WTC11 (cell line): ENCODE data around the gene RASGRF2. TPM values are rescaled to one million over a fixed set of nuclear protein-coding genes. Genes with fewer than 3 reads are reported as not detected.
A peak's percentile ranks its signal among the peaks of the same experiment; 100 is the strongest.

ENCODE experiments used
- ATAC-seq: fragments of 200-7000 bp; cut with Tn5 transposase; 2 replicates; pipeline ENCODE4 v1.10.0; 2021; ENCODE audit warnings: mild to moderate bottlenecking, moderate library complexity
- CTCF ChIA-PET: fragments of 300-600 bp; sonication (Branson Sonifier 250); formaldehyde crosslinking; loops from one replicate; lab custom pipeline; 2021; ENCODE audit warnings: antibody characterized with exemption; lab: Charles Lee
- POLR2A ChIA-PET: fragments of 350-600 bp; sonication (Branson Sonifier 250); formaldehyde crosslinking; loops from one replicate; lab custom pipeline; 2021; ENCODE audit warnings: antibody characterized with exemption; lab: Charles Lee
- DNase-seq: peaks from one replicate; pipeline ENCODE4 v3.0.0; 2021; ENCODE audit warnings: low spot score
- H3K27ac Mint-ChIP-seq: 2 replicates; pipeline ENCODE4 v1.8.0; 2021; ENCODE audit warnings: mixed read lengths
- H3K27me3 Mint-ChIP-seq: 2 replicates; pipeline ENCODE4 v1.8.0; 2021; ENCODE audit warnings: low read depth, mild to moderate bottlenecking, moderate library complexity, mixed read lengths
- H3K36me3 Mint-ChIP-seq: 2 replicates; pipeline ENCODE4 v1.8.0; 2021; ENCODE audit warnings: mixed read lengths
- H3K4me1 Mint-ChIP-seq: 2 replicates; pipeline ENCODE4 v1.8.0; 2022; ENCODE audit warnings: mixed read lengths
- H3K4me3 Mint-ChIP-seq: 2 replicates; pipeline ENCODE4 v1.8.0; 2021; ENCODE audit warnings: mild to moderate bottlenecking, moderate library complexity, mixed read lengths
- H3K9me3 Mint-ChIP-seq: 2 replicates; pipeline ENCODE4 v1.8.0; 2021; ENCODE audit warnings: mixed read lengths
- ATF1 ChIP-seq: sonication (generic); formaldehyde crosslinking; IDR thresholded peaks from 2 replicates; pipeline ENCODE4 v1.8.1; 2023; ENCODE audit warnings: mild to moderate bottlenecking, moderate library complexity, missing genetic modification reagents
- EMX1 ChIP-seq: fragments of 250-450 bp; sonication (Bioruptor Pico); IDR thresholded peaks from 2 replicates; pipeline ENCODE4 v1.8.0; 2021; ENCODE audit warnings: mild to moderate bottlenecking
- FOXK1 ChIP-seq: sonication (generic); formaldehyde crosslinking; IDR thresholded peaks from 2 replicates; pipeline ENCODE4 v1.8.0; 2022; ENCODE audit warnings: mild to moderate bottlenecking, moderate library complexity, missing genetic modification reagents
- GABPB1 ChIP-seq: sonication (generic); formaldehyde crosslinking; IDR thresholded peaks from 2 replicates; pipeline ENCODE4 v1.8.1; 2023; ENCODE audit warnings: mild to moderate bottlenecking, missing genetic modification reagents
- GTF2I ChIP-seq: fragments of 250-450 bp; sonication (Bioruptor Pico); conservative IDR thresholded peaks from 2 replicates; pipeline ENCODE4 v1.4.0; 2021; ENCODE audit warnings: mild to moderate bottlenecking
- JUN ChIP-seq: sonication (generic); formaldehyde crosslinking; IDR thresholded peaks from 2 replicates; pipeline ENCODE4 v1.8.0; 2023; ENCODE audit warnings: mild to moderate bottlenecking, missing genetic modification reagents
- NR2C2 ChIP-seq: sonication (generic); formaldehyde crosslinking; IDR thresholded peaks from 2 replicates; pipeline ENCODE4 v1.8.0; 2022; ENCODE audit warnings: mild to moderate bottlenecking, missing genetic modification reagents
- RORB ChIP-seq: fragments of 250-450 bp; sonication (Bioruptor Pico); IDR thresholded peaks from 2 replicates; pipeline ENCODE4 v1.9.0; 2021; ENCODE audit warnings: mild to moderate bottlenecking
- SMAD4 ChIP-seq: sonication (generic); formaldehyde crosslinking; IDR thresholded peaks from 2 replicates; pipeline ENCODE4 v1.8.0; 2022; ENCODE audit warnings: mild to moderate bottlenecking, missing genetic modification reagents
- SP1 ChIP-seq: sonication (generic); formaldehyde crosslinking; conservative IDR thresholded peaks from 2 replicates; pipeline ENCODE4 v1.8.1; 2022; ENCODE audit warnings: missing genetic modification reagents
- TCF7 ChIP-seq: sonication (generic); formaldehyde crosslinking; IDR thresholded peaks from 2 replicates; pipeline ENCODE4 v1.8.0; 2022; ENCODE audit warnings: mild to moderate bottlenecking, low read depth, missing genetic modification reagents, moderate library complexity
- ZNF281 ChIP-seq: sonication (generic); formaldehyde crosslinking; IDR thresholded peaks from 2 replicates; pipeline ENCODE4 v1.8.0; 2023; ENCODE audit warnings: mild to moderate bottlenecking, missing genetic modification reagents
- ZNF423 ChIP-seq: fragments of 250-450 bp; sonication (Bioruptor Pico); IDR thresholded peaks from 2 replicates; pipeline ENCODE4 v2.1.2; 2022; ENCODE audit warnings: mild to moderate bottlenecking, moderate library complexity
- ZNF512 ChIP-seq: sonication (generic); formaldehyde crosslinking; IDR thresholded peaks from 2 replicates; pipeline ENCODE4 v1.8.1; 2022; ENCODE audit warnings: missing genetic modification reagents, borderline replicate concordance
- ZNF532 ChIP-seq: fragments of 250-450 bp; sonication (Bioruptor Pico); IDR thresholded peaks from 2 replicates; pipeline ENCODE4 v1.9.0; 2021; ENCODE audit warnings: mild to moderate bottlenecking, borderline replicate concordance
- total RNA-seq: library from RNA; stranded (reverse); gene quantifications from 3 replicates; pipeline ENCODE4 v1.2.3, GENCODE V29; 2021
- TF ChIP-seq, protein P1 (sequence below): sonication (generic); formaldehyde crosslinking; IDR thresholded peaks from 2 replicates; pipeline ENCODE4 v1.8.0; 2022; ENCODE audit warnings: mild to moderate bottlenecking, missing genetic modification reagents
- TF ChIP-seq, protein P2 (sequence below): sonication (generic); formaldehyde crosslinking; IDR thresholded peaks from 2 replicates; pipeline ENCODE4 v1.8.1; 2023; ENCODE audit warnings: mild to moderate bottlenecking, missing genetic modification reagents, moderate library complexity
- TF ChIP-seq, protein P3 (sequence below): sonication (generic); formaldehyde crosslinking; IDR thresholded peaks from 2 replicates; pipeline ENCODE4 v1.8.0; 2023; ENCODE audit warnings: missing genetic modification reagents, mild to moderate bottlenecking, borderline replicate concordance
- TF ChIP-seq, protein P4 (sequence below): sonication (generic); formaldehyde crosslinking; IDR thresholded peaks from 2 replicates; pipeline ENCODE4 v1.8.1; 2023; ENCODE audit warnings: mild to moderate bottlenecking, missing genetic modification reagents
- TF ChIP-seq, protein P5 (sequence below): fragments of 250-450 bp; sonication (Bioruptor Pico); IDR thresholded peaks from 2 replicates; pipeline ENCODE4 v1.9.0; 2021; ENCODE audit warnings: moderate library complexity, mild to moderate bottlenecking, inconsistent platforms, borderline replicate concordance

The RASGRF2 gene
- total RNA-seq, 1 experiment from 2014 or later, result 17.6 TPM

DNA sequence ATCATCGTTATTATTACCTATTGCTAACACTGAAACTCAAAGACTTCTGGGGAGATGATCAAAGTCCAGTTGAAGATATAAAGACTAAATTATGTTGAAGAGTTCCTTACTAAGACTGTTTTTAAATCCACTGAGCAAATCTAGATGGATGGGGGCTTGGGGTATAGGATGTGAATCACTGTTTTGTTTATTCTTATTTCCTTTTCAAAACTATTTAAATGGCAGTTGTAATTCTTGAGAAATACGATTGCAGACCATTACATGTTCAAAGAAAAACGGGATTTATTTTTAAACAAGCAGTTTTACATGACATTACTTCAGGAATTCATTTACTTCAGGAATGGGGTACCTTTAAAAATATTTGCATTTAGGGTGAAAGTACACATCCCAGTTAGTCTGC, 4.3 kb downstream of the RASGRF2 start (continued):
- TF ChIP-seq, protein P1, sequence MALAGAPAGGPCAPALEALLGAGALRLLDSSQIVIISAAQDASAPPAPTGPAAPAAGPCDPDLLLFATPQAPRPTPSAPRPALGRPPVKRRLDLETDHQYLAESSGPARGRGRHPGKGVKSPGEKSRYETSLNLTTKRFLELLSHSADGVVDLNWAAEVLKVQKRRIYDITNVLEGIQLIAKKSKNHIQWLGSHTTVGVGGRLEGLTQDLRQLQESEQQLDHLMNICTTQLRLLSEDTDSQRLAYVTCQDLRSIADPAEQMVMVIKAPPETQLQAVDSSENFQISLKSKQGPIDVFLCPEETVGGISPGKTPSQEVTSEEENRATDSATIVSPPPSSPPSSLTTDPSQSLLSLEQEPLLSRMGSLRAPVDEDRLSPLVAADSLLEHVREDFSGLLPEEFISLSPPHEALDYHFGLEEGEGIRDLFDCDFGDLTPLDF, result no peak
- no peak for TF ChIP-seq GABPB1 (CRISPR knock-in tag)
- TF ChIP-seq EMX1 (CRISPR knock-in tag), result no peak
- TF ChIP-seq, protein P2, sequence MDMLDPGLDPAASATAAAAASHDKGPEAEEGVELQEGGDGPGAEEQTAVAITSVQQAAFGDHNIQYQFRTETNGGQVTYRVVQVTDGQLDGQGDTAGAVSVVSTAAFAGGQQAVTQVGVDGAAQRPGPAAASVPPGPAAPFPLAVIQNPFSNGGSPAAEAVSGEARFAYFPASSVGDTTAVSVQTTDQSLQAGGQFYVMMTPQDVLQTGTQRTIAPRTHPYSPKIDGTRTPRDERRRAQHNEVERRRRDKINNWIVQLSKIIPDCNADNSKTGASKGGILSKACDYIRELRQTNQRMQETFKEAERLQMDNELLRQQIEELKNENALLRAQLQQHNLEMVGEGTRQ (CRISPR knock-in tag), result no peak
- no peak for TF ChIP-seq ZNF423 (CRISPR knock-in tag)
- no peak for TF ChIP-seq NR2C2 (CRISPR knock-in tag)
- no peak for TF ChIP-seq RORB (CRISPR knock-in tag)
- TF ChIP-seq FOXK1, result no peak
- TF ChIP-seq, protein P3, sequence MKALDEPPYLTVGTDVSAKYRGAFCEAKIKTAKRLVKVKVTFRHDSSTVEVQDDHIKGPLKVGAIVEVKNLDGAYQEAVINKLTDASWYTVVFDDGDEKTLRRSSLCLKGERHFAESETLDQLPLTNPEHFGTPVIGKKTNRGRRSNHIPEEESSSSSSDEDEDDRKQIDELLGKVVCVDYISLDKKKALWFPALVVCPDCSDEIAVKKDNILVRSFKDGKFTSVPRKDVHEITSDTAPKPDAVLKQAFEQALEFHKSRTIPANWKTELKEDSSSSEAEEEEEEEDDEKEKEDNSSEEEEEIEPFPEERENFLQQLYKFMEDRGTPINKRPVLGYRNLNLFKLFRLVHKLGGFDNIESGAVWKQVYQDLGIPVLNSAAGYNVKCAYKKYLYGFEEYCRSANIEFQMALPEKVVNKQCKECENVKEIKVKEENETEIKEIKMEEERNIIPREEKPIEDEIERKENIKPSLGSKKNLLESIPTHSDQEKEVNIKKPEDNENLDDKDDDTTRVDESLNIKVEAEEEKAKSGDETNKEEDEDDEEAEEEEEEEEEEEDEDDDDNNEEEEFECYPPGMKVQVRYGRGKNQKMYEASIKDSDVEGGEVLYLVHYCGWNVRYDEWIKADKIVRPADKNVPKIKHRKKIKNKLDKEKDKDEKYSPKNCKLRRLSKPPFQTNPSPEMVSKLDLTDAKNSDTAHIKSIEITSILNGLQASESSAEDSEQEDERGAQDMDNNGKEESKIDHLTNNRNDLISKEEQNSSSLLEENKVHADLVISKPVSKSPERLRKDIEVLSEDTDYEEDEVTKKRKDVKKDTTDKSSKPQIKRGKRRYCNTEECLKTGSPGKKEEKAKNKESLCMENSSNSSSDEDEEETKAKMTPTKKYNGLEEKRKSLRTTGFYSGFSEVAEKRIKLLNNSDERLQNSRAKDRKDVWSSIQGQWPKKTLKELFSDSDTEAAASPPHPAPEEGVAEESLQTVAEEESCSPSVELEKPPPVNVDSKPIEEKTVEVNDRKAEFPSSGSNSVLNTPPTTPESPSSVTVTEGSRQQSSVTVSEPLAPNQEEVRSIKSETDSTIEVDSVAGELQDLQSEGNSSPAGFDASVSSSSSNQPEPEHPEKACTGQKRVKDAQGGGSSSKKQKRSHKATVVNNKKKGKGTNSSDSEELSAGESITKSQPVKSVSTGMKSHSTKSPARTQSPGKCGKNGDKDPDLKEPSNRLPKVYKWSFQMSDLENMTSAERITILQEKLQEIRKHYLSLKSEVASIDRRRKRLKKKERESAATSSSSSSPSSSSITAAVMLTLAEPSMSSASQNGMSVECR (CRISPR knock-in tag), result no peak
- no peak for TF ChIP-seq SMAD4 (CRISPR knock-in tag)
- TF ChIP-seq JUN (CRISPR knock-in tag), result no peak

- ChIA-PET CTCF (no interaction called here), POLR2A (no interaction called here)
- DNase-seq (no peak), ATAC-seq (no peak)
- H3K4me3 Mint-ChIP-seq, result peak overlapping the region; percentile 2; the same call in 1 of the 2 replicates
- peaks cover 19% of the 10 kb centered on the region for H3K27me3 Mint-ChIP-seq
- H3K9me3 Mint-ChIP-seq, result no peaks in the 10 kb centered on the region
- H3K4me1 Mint-ChIP-seq, result peaks cover 47% of the 10 kb centered on the region
- H3K27ac Mint-ChIP-seq, result peak overlapping the region; percentile 94
- H3K36me3 Mint-ChIP-seq, result no peaks in the 10 kb centered on the region
- no peak for TF ChIP-seq ZNF281 (CRISPR knock-in tag)
- no peak for TF ChIP-seq SP1 (CRISPR knock-in tag)
- TF ChIP-seq ZNF512 (CRISPR knock-in tag), result no peak
- no peak for TF ChIP-seq ATF1 (CRISPR knock-in tag)
- TF ChIP-seq ZNF532 (CRISPR knock-in tag), result no peak
- TF ChIP-seq, protein P4, sequence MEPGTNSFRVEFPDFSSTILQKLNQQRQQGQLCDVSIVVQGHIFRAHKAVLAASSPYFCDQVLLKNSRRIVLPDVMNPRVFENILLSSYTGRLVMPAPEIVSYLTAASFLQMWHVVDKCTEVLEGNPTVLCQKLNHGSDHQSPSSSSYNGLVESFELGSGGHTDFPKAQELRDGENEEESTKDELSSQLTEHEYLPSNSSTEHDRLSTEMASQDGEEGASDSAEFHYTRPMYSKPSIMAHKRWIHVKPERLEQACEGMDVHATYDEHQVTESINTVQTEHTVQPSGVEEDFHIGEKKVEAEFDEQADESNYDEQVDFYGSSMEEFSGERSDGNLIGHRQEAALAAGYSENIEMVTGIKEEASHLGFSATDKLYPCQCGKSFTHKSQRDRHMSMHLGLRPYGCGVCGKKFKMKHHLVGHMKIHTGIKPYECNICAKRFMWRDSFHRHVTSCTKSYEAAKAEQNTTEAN (CRISPR knock-in tag), result no peak
- no peak for TF ChIP-seq GTF2I
- TF ChIP-seq TCF7, result no peak
- no peak for TF ChIP-seq SMAD4 (CRISPR knock-in tag)
- TF ChIP-seq, protein P5, sequence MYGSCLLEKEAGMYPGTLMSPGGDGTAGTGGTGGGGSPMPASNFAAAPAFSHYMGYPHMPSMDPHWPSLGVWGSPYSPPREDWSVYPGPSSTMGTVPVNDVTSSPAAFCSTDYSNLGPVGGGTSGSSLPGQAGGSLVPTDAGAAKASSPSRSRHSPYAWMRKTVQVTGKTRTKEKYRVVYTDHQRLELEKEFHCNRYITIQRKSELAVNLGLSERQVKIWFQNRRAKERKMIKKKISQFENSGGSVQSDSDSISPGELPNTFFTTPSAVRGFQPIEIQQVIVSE (CRISPR knock-in tag), result no peak
- no peak for TF ChIP-seq ZNF423 (CRISPR knock-in tag)
Measured at GRCh38 chr5:80964919-80965318, 4.8 kb downstream of the RASGRF2 start.
